ENCODE data around the gene LGI1.

LGI1 gene

DNA sequence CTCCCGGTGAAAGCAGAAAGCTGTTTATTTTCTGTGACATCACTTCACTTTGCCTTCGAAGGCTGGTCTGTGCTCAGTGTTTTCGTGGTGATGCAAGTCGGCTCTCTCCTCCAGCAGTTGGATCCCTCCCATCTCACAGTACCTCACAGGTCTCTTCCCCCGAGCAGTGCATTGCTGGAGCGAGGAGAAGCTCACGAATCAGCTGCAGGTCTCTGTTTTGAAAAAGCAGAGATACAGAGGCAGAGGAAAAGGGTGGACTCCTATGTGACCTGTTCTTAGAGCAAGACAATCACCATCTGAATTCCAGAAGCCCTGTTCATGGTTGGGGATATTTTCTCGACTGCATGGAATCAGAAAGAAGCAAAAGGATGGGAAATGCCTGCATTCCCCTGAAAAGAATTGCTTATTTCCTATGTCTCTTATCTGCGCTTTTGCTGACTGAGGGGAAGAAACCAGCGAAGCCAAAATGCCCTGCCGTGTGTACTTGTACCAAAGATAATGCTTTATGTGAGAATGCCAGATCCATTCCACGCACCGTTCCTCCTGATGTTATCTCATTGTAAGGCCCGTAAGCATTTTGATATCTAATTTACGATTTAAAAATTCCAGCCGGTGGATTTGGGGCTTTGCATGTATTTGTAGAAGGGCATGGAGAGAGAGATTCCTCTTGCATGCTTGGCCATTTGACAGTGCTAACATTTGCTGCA is at the start of gene LGI1:
LGI1 (plus strand) TSS at position 136 of the 707 bp plus-strand sequence; CDS start at position 345, 209 bp downstream.
- no peaks in the 10 kb centered on the region for H3K36me3 ChIP-seq (ENCODE audit: control insufficient read depth, low read length)
- H3K4me2 ChIP-seq (ENCODE audit: low read length), result no peak within 1 kb of the TSS
- TF ChIP-seq, protein P1, sequence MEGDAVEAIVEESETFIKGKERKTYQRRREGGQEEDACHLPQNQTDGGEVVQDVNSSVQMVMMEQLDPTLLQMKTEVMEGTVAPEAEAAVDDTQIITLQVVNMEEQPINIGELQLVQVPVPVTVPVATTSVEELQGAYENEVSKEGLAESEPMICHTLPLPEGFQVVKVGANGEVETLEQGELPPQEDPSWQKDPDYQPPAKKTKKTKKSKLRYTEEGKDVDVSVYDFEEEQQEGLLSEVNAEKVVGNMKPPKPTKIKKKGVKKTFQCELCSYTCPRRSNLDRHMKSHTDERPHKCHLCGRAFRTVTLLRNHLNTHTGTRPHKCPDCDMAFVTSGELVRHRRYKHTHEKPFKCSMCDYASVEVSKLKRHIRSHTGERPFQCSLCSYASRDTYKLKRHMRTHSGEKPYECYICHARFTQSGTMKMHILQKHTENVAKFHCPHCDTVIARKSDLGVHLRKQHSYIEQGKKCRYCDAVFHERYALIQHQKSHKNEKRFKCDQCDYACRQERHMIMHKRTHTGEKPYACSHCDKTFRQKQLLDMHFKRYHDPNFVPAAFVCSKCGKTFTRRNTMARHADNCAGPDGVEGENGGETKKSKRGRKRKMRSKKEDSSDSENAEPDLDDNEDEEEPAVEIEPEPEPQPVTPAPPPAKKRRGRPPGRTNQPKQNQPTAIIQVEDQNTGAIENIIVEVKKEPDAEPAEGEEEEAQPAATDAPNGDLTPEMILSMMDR (IDR thresholded peaks at IDR 0.05; ENCODE audit: low read depth, low read length, poor library complexity, severe bottlenecking), result no peak
- TF ChIP-seq EZH2phosphoT487 (IDR thresholded peaks at IDR 0.05; ENCODE audit: borderline replicate concordance, low read length), result no peak
- no peaks in the 10 kb centered on the region for H3K79me2 ChIP-seq (ENCODE audit: control insufficient read depth, low read length)
- H3K9me3 ChIP-seq (ENCODE audit: control insufficient read depth, insufficient read depth, low read length), result no peaks in the 10 kb centered on the region
- no peaks in the 10 kb centered on the region for H3K4me1 ChIP-seq (ENCODE audit: control insufficient read depth, low read length)
- H3F3A ChIP-seq (ENCODE audit: control insufficient read depth, insufficient read depth), result no peaks in the 10 kb centered on the region
- H3K27ac ChIP-seq (ENCODE audit: low read depth, low read length), result no peak within 1 kb of the TSS
- no peak within 1 kb of the TSS for H3K4me3 ChIP-seq (ENCODE audit: low read length)
- H3K27me3 ChIP-seq (ENCODE audit: control insufficient read depth, low read length), result peaks cover 33% of the 10 kb centered on the region
- H3K9me2 ChIP-seq (replicated peaks; ENCODE audit: control insufficient read depth, low read length), result no peaks in the 10 kb centered on the region
- no peaks in the 10 kb centered on the region for H4K20me1 ChIP-seq (ENCODE audit: control insufficient read depth, insufficient read depth, low read depth, low read length)

DNA sequence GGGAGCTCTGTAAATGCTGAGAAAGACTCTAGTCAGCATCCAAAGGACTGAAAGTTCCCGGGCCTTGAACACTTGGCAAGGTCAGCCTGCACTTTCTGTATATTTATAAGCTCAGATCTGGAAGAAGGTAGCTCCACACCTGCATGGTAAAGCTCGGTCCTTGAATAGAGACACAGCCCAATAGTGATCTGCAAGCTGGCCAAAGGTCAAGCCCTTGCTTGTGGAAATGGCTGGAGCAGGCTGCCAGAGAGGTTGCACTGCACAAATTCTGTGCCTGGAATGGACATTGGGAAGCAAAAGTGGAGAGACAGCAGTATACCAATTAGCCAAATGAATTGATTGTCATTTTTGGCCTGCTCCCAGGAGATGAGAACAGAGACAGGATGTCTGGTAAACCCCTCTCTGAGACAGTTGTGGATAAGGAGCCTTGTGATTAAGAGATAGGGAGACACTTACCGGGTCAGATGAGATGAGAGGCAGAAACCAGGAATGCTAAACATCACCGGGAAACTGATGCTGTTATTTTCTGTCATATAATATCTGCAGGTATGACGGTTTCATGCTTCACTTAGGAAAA is 47.3 kb upstream of the LGI1 start:
- H3K27me3 ChIP-seq (ENCODE audit: control insufficient read depth, low read length), result no peaks in the 10 kb centered on the region
- H3K4me2 ChIP-seq (ENCODE audit: low read length), result no peak overlapping the region
- H3K4me1 ChIP-seq (ENCODE audit: control insufficient read depth, low read length), result no peaks in the 10 kb centered on the region
- TF ChIP-seq EZH2phosphoT487 (IDR thresholded peaks at IDR 0.05; ENCODE audit: borderline replicate concordance, low read length), result no peak
- TF ChIP-seq, protein P1 (IDR thresholded peaks at IDR 0.05; ENCODE audit: low read depth, low read length, poor library complexity, severe bottlenecking), result no peak
- no peak overlapping the region for H3K4me3 ChIP-seq (ENCODE audit: low read length)
- H3F3A ChIP-seq (ENCODE audit: control insufficient read depth, insufficient read depth), result no peaks in the 10 kb centered on the region
- no peaks in the 10 kb centered on the region for H3K9me2 ChIP-seq (replicated peaks; ENCODE audit: control insufficient read depth, low read length)
- no peak overlapping the region for H3K27ac ChIP-seq (ENCODE audit: low read depth, low read length)
- no peaks in the 10 kb centered on the region for H4K20me1 ChIP-seq (ENCODE audit: control insufficient read depth, insufficient read depth, low read depth, low read length)
- H3K79me2 ChIP-seq (ENCODE audit: control insufficient read depth, low read length), result no peaks in the 10 kb centered on the region
- H3K36me3 ChIP-seq (ENCODE audit: control insufficient read depth, low read length), result no peaks in the 10 kb centered on the region
- no peaks in the 10 kb centered on the region for H3K9me3 ChIP-seq (ENCODE audit: control insufficient read depth, insufficient read depth, low read length)

DNA sequence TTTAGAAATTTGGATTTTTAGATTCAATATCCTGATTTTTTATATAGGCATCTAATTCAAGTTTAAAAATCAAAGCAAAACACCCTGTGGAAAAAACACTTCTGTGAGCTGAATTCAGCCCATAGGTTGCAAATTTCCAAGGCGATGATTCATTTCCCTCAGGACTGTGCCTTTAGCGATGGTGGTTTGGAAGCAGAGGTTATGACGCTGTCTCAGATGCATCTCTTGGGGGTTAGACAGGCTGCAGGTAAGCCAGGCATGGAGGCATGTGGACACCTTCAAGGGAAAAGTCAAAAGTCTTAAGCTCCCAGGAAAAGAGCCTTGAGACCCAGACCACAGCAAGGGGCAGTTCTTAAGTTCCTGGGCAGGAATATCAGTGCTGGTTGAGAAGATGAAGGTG is 45.8 kb upstream of the LGI1 start:
- no peaks in the 10 kb centered on the region for H3K9me3 ChIP-seq (ENCODE audit: control insufficient read depth, insufficient read depth, low read length)
- no peak overlapping the region for H3K4me3 ChIP-seq (ENCODE audit: low read length)
- no peaks in the 10 kb centered on the region for H4K20me1 ChIP-seq (ENCODE audit: control insufficient read depth, insufficient read depth, low read depth, low read length)
- H3K9me2 ChIP-seq (replicated peaks; ENCODE audit: control insufficient read depth, low read length), result no peaks in the 10 kb centered on the region
- no peak for TF ChIP-seq EZH2phosphoT487 (IDR thresholded peaks at IDR 0.05; ENCODE audit: borderline replicate concordance, low read length)
- TF ChIP-seq, protein P1 (IDR thresholded peaks at IDR 0.05; ENCODE audit: low read depth, low read length, poor library complexity, severe bottlenecking), result no peak
- no peak overlapping the region for H3K27ac ChIP-seq (ENCODE audit: low read depth, low read length)
- H3K27me3 ChIP-seq (ENCODE audit: control insufficient read depth, low read length), result no peaks in the 10 kb centered on the region
- H3K4me2 ChIP-seq (ENCODE audit: low read length), result no peak overlapping the region
- no peaks in the 10 kb centered on the region for H3K79me2 ChIP-seq (ENCODE audit: control insufficient read depth, low read length)
- H3K4me1 ChIP-seq (ENCODE audit: control insufficient read depth, low read length), result no peaks in the 10 kb centered on the region
- H3F3A ChIP-seq (ENCODE audit: control insufficient read depth, insufficient read depth), result no peaks in the 10 kb centered on the region
- no peaks in the 10 kb centered on the region for H3K36me3 ChIP-seq (ENCODE audit: control insufficient read depth, low read length)

All from DOHH2 (cell line).